CMK (cell line): ENCODE results near the gene OSGEP.

Experiments used
- DNase-seq: peaks from one replicate; pipeline ENCODE4 v3.0.0-alpha.2; 2010; ENCODE audit warnings: low read depth

The OSGEP gene

DNA sequence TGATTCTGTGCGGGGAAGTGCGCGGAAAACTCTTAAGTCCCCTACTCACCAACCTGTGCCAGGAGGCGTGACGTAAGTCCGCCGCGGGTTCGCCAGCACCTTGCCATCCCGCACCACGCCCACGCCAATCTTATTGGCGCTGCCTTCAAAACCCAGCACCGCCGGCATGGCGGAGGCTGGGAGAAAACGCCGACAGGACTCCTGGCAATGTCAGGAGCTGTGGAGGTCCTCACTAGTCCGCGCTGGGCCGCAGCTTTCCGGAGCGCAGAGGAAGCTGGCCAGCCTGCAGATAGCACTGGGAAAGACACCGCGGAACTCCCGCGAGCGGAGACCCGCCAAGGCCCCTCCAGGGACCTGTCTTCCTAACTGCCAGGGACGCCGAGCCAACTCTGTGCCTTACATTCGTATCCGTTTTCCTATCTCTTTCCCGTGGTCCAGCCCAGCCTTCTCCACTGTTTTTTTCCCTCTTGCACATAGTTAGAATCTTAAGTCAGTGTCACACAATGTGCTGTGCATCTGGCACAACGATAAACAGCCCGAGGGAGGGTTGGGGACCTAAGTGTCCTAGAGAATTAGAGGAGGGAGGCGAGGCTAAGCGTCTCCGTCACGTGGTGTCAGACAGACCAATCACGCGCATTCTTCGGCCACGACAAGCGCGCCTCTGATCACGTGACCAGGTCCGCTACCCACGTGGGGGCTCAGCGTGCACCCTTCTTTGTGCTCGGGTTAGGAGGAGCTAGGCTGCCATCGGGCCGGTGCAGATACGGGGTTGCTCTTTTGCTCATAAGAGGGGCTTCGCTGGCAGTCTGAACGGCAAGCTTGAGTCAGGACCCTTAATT is at the start of gene OSGEP, which contains the start of gene APEX1:
TSS of gene OSGEP (minus strand) at position 297 of the 839 bp plus-strand sequence. CDS start at position 168, 129 bp downstream.
TSS of gene APEX1 (plus strand) at position 711 of the 839 bp plus-strand sequence. CDS start 420 bp downstream, outside the sequence.
- DNase-seq: peak; percentile 97

DNA sequence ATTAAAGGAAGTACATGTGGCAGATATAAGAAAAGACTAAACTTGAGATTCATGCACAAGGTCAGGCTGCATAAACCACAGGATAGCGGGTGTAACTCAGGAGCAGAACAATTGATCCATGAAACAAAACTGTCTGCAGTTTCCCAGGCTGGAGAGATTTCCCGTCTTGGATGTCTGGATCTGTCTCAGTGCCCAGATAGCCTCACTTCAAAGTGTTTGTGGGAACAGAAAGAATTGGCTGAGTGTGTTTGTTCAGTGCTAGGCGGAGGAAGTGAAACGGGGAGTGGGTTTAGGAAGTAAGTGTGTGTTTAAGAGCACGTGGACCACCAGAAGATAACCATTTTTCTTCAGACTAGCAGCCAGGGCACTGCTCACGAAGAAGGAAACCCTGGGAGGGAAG is 49.3 kb upstream of the OSGEP start:
- no peak for DNase-seq

DNA sequence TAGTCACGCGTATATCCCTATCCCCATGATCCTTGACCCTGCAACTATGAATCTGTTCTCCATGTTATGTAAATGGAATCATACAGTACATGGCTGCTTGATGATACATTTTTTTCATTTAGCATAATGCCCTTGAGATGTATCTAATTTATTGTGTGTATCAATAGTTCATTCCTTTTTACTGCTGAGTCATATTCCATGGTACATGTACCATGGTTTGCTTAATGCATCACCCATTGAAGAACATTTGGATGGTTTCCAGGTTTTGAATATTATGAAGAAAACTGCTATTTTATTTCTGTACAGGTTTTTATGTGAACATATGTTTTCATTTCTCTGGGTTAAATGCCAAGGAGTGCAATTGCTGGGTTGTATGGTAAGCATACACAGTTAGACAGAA is 46.7 kb upstream of the OSGEP start:
- DNase-seq: no peak

DNA sequence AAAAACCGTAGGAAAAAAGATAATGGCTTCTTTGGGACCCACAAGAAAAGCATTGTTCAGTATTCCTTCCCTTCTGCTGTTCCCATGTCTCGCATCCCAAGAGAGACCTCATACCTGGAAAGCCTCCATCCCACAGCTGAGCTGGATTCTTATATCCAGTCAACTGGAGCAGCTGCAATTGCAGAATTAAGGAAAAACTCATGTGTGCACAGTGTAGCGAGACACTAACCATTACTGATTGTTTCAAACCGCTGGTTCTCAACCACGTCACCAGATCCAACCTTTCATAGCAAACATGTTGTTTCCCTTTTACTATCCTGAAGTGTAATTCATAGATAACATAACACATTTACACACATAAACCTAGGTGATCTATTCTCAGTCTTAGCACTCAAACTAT is 45.3 kb upstream of the OSGEP start:
- no peak for DNase-seq

DNA sequence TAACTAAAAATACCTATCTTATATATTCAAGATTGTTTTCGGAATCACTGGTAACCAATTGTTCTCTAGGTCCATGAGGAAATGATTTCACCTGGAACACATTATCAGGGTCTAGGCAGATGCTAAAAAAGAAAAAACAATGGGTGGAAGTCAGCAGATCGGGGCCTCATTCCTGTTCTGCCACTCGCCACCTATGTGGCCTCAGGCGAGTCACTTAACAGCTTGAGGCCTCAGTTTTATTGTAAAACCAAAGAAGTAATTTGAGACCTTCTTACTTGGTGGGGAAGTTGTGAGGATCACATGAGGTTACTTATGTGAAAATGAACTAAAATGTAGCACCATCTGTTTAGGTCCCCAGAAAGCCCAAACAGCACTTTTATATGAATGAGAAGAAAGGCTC is 44.5 kb upstream of the OSGEP start:
- no peak for DNase-seq

DNA sequence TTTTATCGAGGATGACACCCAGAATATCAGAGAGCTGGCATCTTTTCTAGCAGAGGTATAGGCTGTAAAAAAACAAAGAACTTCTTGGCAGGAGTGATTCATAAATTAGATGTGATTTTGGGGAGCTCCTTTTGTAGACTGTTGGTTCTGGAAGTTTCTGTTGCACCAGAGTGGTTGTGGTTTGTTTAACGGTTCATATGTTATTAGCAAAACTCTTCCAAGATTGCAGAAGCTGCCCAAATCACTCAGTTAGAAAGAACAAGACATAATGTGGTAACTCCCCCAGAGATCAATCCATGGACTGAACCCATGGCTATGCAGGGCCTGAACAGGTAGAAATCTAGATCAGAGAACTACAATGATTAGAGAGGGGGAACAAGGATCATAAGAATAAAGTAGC is 44.0 kb upstream of the OSGEP start:
- no peak for DNase-seq

DNA sequence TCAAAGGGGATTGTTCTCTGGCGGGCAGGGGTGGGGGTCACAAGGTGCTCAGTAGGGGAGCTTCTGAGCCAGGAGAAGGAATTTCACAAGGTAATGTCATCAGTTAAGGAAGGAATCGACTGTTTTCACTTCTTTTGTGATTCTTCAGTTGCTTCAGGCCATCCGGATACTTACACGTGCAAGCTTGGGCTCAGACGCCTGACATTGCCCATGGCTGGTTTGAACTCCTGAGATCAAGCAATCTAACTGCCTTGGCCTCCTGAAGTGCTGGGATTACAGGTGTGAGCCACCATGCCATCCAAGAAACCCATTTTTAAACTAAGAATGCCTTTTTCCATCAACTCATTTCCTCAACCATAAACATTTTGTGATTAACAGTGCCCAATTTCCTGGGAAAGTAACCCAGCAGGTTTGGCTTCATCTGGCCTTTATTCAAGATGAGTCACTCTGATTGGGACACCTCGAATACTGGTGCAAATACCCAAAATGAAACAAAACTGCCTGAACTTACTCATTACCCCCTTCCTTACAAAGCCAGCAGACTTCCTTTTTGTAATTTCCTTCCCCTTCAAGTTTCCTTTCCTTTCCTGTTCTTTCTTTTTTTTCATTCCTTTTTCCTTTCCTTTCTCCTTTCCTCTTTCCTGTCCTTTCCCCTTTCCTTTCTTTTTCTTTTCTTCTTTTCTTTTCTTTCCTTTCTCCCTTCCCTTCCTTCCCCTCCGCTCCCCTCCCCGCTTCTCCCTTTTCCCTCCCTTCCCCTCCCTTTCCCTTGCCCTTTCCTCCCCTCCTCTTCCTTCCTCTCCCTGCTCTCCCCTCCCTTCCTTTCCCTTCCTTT is 40.5 kb upstream of the OSGEP start:
- DNase-seq: no peak

DNA sequence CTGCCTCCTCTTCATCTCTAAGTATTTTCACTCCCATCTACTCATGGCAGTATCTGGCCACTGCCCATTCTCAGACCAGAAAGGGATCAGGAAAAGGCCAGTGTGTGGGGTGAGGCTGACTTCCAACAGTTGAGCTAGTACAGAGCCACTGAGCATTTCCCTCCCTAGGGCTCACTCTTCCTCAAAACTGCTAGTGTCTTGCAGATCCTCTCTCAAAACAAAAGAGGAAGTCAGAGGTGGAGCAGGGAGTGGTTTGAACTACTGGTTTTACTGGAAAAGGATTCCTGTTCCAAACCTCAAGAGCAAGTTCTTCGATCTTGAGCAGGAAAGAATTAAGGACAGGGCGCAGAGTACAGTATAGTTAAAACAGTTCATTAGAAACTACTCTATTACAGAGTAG is 39.0 kb upstream of the OSGEP start:
- no peak for DNase-seq

DNA sequence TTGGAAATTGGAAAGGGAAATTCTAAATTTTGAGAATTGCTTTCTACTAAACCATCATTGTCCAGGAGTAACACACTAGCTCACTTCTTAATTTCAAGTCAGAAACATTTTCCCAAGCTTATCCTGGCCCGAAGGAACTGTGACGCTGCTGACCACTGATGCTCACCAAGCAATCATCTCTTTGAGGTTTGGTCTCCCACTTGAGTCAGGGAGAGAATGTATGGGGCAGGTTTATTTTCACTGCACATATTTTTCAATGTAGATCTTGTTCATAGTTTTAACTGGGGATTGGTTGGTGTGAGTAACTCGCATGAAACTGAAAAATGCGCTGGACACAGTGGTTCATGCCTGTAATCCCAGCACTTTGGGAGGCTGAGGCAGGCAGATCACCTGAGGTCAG is 37.9 kb upstream of the OSGEP start:
- no peak for DNase-seq

DNA sequence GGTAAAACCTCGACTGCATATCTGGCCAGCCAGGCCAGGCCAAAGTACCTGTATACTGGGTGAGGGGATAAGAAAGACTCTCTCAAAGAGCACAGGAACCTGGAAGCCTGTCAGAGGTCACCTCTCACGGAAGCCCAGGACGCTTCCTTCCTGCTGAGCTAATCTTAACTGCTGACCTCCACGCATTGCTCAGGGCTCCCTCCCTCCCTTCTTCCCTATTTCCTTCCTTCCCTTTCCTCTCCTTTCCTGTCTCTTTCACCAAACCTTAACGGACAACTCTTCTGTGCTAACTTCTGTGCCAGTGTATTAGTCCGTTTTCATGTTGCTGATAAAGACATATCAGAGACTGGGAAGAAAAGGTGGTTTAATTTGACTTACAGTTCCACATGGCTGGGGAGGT is 36.0 kb upstream of the OSGEP start:
- DNase-seq: no peak

DNA sequence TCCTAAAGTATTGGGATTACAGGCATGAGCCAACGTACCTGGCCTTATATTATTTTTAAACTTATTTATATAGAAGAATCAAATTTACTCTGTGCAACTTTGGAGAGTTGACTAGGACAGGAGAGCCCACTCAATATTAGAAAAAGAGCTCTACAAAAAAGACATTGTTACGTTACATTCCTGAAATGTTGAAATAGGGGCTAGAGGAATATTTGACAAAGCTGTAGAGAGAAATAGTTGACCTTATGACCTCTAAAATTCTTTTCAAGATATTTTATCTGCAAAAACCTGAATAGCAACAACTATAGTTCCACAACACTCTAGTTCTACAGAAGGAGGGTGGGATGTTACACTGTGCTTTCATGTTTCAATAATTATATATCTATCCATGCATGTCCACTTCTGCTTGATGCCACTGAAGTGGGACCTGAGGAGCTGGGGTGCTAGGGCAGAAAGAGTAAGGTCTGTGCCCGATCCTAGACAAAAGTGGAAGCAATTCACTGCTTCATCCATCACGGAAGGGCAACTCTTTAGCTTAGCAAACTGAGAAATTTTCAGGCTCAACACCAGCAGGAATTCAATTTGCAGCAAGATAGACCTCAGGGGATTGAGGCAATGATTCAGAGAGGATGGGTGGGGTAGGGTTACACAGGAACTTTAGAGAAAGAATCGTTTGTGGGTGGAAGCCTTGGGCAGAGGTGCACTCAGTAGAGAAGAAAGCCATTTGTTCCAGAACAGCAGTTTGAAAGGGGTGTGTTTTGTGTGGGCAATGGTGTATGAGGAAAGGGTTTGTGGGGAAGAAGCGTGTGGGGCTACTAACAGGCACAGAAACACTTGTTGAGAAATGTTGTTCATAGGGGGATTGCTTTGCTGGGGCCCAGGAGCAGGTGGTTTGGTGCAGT is 34.7 kb upstream of the OSGEP start:
- no peak for DNase-seq

DNA sequence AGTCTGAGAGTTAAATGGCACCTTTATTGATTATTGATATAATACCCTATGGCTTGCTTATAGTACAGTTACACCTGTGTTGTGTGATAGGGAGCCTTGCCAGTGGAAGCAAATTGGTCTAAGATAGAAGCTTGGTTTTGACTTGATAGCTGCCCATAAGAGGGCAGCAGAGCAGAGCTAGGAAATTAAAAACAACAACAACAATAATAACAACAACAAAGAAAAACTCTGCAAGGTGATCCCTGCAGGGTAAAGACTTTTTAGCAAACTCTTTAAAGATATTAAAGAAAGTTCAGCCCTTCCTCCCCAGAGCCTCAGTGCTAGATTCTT is 32.7 kb upstream of the OSGEP start:
- DNase-seq: no peak

DNA sequence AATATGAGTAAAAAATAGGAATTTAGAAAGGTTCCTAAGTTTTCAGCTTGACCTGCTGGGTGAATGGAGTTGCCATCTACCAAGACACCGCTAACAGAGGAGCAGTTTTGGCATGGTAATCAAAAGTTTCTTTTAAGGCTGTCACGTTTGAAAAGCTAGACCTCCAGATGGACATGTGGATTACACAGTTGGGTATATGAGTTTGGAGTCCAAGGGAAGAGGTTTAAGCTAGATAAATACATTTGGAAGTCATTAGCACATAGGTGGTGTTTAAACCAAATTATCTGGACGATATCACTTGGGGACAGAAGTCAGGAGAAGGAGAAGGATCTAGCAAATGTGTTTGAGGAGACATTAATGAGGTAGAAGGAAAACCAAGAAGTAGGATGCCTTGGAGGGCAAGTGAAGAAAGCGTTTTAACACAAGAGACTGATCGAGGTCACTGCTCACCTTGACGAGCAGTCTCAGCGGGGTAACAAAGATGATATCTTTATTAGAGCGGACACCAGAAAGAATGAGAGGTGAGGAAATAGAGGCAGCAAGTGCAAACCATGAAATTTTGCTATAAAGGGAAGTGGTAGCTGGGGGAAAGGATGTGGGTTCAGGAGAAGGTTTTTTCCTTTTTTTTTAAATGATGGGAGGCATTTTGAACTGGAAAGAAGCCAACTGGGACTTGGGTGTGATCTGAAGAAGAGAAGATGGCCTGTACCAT is 32.2 kb upstream of the OSGEP start:
- no peak for DNase-seq

DNA sequence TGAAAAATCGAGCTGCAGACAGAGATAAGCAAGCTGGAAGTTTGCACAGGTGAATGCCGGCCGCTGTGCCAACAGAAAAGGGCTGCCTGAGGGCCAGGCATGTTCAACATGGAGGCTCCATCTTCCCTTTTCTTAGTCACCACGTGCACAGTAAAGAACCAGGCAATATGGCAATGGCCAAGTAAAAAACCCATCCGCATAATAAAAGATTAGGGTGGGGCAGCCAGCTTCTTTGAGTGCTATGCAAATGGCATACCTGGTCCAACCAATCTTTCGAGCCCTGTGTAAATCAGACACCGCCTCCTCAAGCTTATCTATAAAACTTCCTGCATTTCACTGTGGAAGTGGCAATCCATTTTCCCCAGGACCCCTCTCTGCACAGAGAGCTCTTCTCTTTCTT is 31.3 kb upstream of the OSGEP start:
- DNase-seq: no peak

DNA sequence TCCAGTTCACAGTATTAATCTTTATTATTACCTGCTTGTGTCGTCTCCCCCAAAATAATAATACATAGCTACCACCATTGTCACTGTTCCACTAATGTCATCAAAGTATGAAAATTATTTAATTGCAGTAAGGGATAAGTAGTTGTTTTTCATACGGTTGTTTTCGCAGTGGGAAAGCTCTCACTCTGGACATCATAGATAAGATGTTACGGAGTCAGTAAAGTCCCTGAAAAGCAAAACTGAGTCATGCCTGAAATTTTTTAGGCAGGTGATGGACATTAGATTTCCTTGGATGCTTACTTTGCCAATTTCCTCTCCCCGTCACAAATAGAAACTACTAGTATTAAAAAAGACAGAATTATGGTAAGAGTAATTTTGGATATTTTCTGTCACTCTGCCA is 27.8 kb upstream of the OSGEP start:
- no peak for DNase-seq

DNA sequence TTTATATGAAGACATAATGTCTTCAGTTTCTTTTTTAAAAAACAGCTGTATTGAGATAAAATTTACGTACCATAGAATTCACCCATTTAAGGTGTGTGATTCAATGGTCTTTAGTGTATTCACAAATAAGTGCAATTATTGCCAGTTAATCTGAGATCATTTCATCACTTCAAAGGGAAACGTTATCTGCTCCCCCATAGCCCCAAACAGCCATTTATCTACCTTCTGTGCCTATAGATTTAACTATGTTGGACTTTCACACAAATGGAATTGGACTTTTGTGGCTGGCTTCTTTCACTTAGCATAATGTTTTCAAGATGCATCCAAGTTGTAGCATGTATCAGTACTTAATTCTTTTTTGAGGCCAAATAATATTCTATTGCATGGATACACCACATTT is 24.3 kb upstream of the OSGEP start:
- no peak for DNase-seq

DNA sequence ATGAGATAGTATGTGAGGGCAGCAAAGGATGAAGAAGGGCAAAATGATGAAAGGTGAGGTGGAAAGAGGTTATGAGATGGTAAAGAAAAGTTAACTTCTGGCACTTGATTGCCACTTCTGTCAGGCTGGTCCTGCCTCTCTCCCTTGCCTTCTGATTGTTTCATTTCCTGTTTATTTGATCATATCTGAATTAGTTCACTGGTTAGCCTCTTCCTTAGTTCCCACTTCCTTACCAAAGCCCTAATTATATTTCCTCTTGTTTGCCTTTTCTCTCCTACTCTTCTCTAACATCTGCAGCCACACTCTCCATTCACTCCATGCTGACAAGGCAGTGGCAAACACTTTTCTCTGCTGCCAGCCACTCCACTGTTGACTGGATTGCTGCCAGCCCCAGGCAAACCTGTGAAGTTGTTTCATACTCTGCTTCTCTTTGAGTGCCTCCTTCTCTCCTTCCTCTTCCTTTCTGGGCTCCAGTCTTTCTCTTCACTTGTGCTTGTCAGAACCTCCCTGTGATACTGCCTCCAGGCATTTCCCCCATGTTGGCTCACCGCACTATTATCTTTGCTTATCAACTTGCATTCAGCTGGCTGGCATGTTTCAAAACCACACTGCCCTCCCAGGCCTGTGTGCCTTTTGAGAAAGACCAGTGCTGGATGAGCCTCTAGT is 22.7 kb upstream of the OSGEP start:
- DNase-seq: peak; percentile 83

DNA sequence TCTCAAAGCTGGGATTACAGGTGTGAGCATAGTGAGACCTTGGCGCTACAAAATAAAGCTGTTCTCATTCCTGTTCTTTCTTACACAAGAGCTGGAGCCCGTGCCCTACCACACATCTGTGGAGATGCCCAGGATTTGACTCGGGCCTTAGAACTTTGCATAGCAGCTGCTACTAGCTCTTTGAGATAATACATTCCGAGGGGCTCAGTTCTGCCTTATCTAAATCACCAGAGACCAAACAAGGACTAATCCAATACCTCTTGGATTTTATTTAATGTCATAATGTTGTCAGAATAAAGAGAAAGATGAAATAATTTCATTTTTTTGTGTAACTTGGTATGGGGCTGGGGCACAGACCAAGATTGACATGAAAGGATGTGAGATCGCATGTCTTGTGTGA is 22.2 kb upstream of the OSGEP start:
- DNase-seq: no peak

DNA sequence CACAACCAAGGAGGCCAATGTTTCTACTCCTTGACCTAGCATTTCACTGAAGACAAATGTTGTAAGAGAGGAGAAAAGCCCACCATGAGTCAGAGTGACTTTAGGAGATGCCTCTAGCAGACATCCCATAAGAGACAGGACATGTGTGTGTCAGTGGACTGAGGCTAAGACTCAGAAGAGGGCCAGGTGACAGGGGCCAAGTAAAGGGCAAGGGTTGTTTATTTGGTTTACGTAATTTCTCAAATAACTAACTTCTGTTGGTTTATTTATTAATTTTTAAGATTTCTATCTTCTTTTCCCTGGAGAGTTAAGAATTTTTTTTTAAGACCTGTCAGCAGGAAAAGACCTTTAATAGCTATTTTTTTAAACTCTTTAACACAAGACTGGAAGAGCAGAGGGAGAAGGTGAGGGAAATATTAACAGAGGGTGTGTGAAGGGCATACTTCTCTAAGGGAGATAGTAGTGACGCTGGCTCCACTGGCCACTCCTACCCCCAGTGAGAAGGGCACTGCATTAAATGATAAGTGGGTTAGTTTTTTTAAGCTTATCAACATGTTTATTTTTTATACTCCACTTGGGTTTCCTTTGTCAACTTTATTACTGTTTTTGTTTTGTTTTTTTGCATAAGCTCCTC is 18.0 kb upstream of the OSGEP start:
- no peak for DNase-seq

DNA sequence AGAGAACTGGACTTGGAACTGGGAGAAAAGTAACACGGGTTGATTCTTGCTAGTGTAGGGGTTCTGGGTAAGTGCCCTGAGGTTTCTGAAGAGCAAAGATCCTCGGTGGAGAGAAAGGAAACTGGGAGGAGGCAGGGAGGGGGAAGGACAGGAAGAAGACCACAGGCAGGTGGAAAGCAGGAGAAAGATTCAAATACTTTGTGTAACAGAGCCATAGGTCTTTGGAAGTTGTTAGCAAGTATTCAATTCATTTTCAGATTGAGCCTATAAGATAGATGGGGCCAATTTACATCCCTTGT is 15.9 kb upstream of the OSGEP start:
- no peak for DNase-seq
